IPS DF 4.7 (cell line): ENCODE measurements around the gene NAA80.
"Not testable (repeated sequence)": the region's sequence is repeated elsewhere in the genome, so short reads cannot be mapped to it uniquely, and the experiment has no call there.

Experiments
- DNase-seq: peaks from one replicate; pipeline ENCODE4 v3.0.0-alpha.2; 2013; ENCODE audit warnings: low spot score; ENCODE audit errors: extremely low read depth

The NAA80 gene

GRCh38 chr3:50271314-50271936, 27.8 kb downstream of the NAA80 start:
- DNase-seq: no peak

DNA sequence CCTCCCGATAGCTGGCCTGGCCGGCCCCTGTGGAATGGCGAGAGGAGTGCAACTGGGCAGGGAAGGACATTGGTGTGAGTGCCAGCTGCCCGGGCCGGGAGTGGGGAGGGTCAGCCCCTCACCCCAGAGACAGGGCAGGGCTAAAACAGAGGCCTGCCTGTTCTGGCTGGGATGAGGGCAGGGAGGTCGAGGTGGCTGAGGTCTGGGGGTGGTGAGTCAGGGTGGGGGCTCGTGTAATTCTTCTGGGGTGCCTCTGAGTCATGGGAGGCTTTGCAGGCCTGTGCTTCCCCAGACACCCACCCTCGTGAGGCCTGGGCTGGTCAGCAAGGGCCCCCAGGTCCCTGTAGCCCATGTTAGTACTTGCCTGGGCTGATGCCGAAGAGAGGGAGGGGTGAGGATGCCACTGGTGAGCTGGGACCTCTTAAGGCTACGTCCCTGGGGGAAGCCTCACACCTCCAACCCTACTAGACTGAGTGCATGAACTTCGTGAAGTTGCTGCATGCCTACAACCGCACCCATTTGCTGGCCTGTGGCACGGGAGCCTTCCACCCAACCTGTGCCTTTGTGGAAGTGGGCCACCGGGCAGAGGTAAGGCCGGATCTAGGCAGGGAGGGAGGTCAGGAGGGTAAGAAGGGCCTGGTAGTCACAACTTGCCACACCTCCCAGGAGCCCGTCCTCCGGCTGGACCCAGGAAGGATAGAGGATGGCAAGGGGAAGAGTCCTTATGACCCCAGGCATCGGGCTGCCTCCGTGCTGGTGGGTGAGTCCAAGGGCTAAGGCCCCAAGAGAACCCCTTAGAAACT, 28.6 kb downstream of the NAA80 start:
- no peak for DNase-seq

GRCh38 chr3:50269977-50270413, 29.2 kb downstream of the NAA80 start:
- no peak for DNase-seq

- no peak for DNase-seq
Observed at GRCh38 chr3:50269460-50269859, 29.7 kb downstream of the NAA80 start.

DNA sequence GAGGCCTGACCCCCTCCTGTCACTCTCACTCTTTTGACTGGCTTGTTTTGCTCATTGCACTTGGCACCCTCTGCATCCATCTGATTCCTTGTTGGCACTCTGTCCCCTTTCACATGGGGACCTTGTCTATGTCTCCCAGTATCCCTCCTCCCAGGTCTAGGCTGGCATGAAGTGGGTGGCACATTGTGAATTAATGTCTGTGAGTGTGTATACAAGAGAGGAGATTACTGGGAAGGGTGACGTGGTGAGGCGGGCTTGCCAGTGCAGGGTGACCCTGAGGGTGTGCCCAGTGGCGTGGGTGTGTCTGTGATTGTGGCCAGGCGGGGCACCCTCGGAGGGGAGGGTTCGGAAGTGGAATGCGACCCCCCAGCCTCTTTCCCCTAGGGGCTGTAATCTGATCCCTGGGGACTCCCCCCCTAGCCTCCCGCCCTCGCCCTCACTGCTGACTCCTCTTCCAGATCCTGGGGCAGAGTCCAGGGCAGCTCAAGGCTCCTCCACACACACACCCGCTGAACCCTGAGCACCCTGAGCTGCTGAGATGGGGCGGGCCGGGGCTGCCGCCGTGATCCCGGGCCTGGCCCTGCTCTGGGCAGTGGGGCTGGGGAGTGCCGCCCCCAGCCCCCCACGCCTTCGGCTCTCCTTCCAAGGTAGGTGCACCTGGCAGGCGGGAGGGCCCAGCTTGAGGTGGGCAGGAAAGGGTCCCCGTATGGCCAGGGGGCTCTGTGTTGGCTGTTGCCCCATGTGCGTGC, 30.3 kb downstream of the NAA80 start, which contains the start of gene SEMA3B:
Gene SEMA3B (plus strand): TSS at position 445 of the 749 bp plus-strand sequence. CDS start 94 bp downstream, at position 539.
- DNase-seq: no peak

- DNase-seq: no peak
Observed at GRCh38 chr3:50268276-50268675, 30.9 kb downstream of the NAA80 start.

- DNase-seq: no peak
Observed at GRCh38 chr3:50267280-50267913, 31.8 kb downstream of the NAA80 start.

DNA sequence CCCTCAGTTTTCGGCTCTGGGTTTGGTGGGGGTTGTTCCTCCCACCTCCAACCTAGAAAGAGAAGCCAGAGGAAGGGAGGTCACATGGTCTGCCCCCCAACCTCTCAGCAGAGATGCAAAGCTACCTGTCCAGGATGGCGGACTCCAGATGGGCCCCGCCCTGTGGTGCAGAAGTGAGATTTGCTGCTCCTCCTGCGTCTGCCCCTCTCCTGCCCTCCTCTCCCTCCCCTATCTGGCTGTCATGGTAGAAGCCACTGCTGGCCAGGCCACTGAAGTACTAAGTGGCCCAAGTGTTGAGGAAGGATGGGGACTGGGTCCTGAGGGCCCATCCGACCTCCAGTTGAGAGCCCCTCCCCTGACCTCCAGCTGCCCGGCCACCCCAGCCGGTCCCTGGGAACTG, 32.4 kb downstream of the NAA80 start:
- no peak for DNase-seq

GRCh38 chr3:50266017-50266416, 33.2 kb downstream of the NAA80 start:
- DNase-seq: no peak

DNA sequence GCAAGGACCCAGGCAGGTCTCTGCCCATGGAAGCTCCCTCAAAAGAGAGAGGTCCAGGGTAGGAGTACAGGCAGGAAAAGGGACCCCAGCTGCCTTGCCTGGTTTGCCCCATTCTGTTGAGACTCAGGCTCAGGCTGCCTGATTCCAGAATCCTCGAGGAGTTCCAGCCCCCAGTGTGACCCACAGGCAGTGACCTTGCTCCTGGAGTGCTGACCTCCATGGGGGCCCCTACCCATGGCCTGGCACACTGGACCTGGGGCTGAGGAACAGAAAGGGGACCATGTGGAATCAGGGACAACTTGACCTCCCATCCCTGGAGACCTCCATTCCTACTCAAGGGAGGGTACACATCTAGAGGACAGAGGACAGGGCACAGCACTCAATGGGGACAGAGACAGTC, 33.6 kb downstream of the NAA80 start:
- DNase-seq: no peak

DNA sequence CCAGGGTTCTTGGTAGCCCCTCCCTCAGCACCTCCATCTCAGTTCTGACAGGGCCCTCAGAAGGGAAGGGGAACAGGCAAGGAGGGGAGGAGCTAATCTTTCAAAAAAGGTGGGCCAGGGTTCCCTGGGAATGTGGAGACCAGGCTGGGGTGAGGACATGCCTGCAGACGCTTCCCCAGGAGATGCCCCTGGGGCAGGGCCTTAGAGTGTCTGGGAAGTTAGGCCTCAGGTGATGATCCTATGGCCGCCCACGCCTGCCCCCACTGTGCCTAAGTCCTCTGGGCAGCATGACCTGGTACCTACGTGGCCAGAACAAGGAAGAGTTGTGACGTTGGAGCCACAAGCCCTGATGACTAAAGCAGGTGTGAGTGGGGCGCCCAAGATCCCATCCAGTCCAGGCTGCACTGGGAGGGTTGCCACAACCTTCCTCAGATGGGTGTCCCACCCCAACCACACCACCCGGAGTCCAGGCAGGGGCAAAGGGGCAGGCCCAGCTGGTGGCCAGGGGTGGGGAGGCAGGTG, 34.2 kb downstream of the NAA80 start:
- no peak for DNase-seq

DNA sequence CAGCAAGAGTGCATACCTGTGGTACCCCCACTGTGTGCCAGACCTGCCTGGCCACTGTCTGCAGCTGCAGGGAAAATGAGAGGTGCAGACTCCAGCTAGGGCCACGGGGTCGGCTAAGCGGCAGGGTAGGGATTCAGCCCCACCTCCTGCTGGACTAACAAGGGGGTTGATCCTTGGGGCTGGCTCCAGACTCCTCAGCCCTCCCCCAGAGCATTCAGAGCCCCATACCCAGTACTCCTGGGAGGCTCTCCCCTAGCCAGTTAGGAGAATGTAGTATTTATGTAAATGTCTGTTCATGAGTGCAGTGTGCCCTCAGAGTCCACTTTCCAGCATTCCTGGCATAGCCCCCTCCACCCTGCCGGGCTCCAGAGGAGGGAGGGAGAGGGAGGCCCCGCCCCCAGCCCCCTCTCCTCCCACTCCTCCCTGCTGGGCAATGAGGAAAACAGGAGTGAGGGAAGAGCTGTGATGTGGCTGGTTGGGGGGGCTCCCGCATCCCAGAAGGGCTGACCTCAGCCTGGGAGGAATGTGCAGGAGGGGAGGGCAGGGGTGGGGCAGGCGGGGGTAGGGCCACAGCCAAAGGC, 34.7 kb downstream of the NAA80 start:
- no peak for DNase-seq

DNA sequence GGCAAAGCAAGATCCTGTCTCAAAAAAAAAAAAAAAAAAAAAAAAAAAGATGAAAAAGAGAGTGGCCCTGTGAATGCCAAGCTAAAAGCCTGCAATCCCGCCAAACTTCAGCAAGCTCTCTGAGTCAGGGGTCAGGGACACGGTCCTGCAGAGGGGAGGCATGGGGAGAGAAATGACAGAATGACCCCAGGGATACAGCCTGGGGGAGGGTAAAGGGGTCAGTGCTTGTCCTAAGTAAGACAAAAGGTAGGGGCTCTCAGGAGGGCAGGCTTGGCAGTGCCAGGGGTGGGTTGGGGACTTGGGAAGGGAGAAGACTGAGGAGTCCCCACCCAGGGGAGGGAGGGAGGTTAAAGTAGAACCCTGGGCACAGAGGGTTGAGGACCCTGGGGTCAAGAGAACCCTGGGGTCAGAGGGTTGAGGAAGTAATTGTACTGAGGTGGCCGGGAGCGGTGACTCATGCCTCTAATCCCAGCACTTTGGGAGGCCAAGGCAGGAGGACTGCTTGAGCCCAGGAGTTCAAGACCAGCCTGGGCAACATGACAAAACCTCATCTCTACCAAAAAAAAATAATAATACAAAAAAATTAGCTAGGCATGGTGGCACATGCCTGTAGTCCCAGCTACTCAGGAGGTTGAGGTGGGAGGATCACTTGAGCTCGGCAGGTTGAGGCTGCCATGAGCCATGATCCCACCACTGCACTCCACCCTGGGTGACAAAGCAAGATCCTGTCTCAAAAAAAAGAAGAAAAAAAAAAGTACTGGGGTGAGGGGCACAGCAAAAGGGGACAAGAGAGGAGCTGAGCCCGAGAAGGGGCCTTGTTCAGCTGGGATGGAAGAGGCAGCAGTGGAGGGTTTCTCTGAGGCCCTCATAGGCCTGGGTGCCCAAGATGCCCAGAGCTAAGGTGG, 35.5 kb downstream of the NAA80 start:
- DNase-seq: no peak

DNA sequence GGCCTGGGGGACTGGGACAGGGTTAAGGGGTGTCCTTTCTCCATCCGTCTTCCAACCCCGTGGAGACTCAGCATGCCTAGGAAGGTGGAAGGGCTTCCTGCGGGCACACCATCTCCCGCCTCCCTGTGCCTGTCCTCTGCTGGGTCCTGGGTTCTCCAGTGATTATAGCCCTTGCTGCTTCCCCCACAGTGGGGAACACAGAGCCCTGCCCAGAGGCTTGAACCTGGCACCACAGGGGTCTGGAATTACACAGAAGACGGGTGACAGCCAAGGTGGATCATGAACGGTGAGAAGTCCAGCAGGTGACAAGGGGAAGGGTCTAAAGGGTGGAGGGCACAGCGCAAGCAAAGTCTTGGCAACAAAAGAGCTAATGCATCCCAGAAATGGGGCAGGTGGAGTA, 36.4 kb downstream of the NAA80 start:
- no peak for DNase-seq

GRCh38 chr3:50262200-50262599, 37.0 kb downstream of the NAA80 start:
- DNase-seq: not testable (repeated sequence)

DNA sequence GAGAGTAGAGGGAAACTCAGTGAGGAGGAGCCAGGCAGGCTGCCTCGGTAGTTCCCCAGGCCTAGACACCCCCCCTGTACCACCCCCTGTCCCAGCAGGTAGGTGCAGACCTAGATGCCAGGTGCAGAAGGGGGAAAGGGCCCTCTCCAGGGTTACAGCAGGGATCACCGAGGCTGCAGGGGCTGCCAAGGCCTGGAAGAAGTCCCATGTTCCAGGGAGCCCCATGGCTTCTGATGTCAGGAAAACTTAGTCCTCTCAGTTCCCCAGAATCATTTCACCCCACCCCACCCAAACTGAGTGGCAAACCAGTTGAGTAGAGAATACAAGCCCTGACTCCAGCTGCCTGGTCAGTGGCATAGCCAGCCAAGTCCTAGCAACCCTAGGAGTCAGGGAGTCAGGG, 37.7 kb downstream of the NAA80 start:
- no peak for DNase-seq

GRCh38 chr3:50260942-50261441, 38.2 kb downstream of the NAA80 start:
- DNase-seq: no peak

DNA sequence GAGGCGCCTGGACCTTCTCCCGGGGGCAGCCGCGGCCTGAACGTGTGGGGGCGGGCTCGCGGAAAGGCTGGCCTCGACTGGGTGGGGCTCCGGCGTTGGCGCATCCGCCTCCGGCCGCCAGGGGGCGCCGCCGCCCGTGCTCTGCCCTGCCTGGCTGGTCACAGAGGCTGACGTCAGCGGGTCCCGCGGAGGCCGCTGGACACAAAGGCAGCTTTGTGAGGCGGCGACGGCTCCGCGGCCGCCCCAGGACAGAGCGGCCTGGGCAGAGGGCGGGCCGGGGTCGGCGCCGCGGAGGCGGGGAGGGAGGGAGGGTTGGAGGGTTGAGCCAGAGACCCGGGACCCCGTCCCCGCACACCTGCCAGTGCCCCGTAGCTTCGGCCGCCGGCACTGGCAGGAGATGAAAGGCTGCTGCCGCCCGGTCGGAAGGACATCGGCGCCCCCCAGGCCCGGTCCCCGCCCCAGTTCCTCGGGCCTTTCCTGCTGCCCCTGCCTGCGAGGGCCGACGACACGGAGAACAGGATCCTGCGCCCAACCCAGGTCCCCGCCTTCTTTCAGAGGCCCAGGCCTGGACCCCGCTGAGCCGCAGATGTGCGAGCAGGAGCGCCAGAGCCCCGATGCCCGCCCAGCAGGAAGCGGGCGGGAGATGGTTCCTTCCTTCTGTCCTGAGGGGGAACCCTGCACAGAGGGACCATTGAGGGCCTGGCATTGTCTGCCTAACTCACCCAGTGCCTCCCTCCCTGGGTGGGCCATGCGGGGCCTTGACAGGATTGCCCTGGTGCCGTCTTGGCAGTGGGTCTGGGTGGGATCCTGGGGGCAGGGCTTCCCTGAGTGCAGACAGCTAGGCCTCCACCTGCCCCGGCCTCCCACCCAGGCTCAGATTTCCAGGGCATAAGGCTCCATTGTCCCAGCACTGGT, 38.9 kb downstream of the NAA80 start:
- DNase-seq: no peak
